ENCODE data around the gene TUT1. TPM values are rescaled to one million over a fixed set of nuclear protein-coding genes. Genes with fewer than 3 reads are reported as not detected.
A peak's percentile ranks its signal among the peaks of the same experiment; 100 is the strongest.

The TUT1 gene
- total and polyA plus RNA-seq, 7 donors = 5.3 to 16.8 (median 6.0) TPM

DNA sequence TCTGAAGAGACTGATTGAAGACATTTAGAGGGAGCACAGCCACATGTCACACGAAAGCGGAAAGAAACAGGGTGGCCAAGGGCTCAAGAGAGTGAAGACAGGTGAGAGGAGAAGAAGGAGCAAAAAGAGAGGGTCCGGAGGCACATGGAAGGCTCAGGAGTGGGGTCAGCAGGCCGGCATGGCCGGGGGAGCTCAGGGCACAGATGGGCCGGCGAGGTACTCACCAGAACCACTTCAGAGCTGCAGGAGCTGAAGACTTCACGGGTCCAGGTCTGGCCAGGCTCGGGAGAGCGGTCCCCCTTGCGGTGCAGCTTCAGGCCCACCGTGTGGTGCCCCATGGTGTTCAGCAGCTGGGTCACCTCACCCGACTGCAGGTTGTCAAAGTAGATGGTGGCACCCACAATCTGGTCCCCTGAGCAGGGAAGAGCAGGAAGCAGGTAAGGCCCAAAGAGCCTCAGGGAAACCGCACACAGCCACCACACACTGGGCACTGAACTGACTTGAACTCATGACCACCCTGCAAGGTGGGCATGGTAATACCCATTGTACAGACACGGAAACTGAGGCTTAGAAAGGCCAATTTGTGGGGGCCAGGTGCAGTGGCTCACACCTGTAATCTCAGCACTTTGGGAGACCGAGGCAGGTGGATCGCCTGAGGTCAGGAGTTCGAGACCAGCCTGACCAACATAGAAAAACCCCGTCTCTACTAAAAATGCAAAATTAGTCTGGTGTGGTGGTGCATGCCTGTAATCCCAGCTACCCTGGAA lies 56.4 kb downstream of the TUT1 start:
- Histone ChIP-seq H3K27ac (peak overlapping the region in 3 of 4 donors; percentile 6 to 100 (median 99)), H3K27me3 (no peaks in the 10 kb centered on the region), H3K4me1 (peaks cover 0 to 79% (median 57%) of the 10 kb centered on the region in 4 donors), H3K36me3 (peaks cover 49 to 65% (median 62%) of the 10 kb centered on the region in 4 donors), H3K4me3 (no peak overlapping the region), H3K9me3 (no peaks in the 10 kb centered on the region)
- no peak for DNase-seq
- WGBS, 2 donors = 93 to 97% methylated on average over 19 of the region's 19 CpGs
- TF ChIP-seq POLR2AphosphoS5 (IDR thresholded peaks at IDR 0.05) (no peak), EP300 (IDR thresholded peaks at IDR 0.05) (no peak), POLR2A (IDR thresholded peaks at IDR 0.05) (no peak)
- TF ChIP-seq, protein P1, sequence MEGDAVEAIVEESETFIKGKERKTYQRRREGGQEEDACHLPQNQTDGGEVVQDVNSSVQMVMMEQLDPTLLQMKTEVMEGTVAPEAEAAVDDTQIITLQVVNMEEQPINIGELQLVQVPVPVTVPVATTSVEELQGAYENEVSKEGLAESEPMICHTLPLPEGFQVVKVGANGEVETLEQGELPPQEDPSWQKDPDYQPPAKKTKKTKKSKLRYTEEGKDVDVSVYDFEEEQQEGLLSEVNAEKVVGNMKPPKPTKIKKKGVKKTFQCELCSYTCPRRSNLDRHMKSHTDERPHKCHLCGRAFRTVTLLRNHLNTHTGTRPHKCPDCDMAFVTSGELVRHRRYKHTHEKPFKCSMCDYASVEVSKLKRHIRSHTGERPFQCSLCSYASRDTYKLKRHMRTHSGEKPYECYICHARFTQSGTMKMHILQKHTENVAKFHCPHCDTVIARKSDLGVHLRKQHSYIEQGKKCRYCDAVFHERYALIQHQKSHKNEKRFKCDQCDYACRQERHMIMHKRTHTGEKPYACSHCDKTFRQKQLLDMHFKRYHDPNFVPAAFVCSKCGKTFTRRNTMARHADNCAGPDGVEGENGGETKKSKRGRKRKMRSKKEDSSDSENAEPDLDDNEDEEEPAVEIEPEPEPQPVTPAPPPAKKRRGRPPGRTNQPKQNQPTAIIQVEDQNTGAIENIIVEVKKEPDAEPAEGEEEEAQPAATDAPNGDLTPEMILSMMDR (IDR thresholded peaks at IDR 0.05) = no peak
- intact Hi-C loops (cut with DNase I) = no loop called here

DNA sequence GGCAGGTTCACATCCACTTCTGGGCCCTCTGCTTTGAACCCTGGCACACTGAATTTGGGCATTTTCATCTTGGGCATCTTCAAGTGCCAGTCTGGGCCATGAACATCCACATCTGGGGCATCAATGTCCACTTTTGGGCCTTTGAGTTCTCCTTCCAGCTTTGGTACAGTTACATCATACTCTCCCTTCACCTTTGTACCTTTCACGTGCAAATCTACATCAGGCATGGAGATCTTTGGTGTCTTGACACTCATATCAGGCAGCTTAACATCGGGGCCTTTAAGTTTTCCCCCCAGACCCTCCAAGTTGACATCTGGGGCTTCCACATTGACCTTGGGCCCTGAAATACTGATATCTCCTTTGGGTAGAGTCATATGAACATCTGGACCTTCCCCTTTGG lies 59.2 kb downstream of the TUT1 start:
- intact Hi-C loops (cut with DNase I) = no loop called here
- H3K27ac ChIP-seq = no peak overlapping the region
- TF ChIP-seq EP300 (IDR thresholded peaks at IDR 0.05) (no peak), POLR2AphosphoS5 (IDR thresholded peaks at IDR 0.05) (no peak), POLR2A (IDR thresholded peaks at IDR 0.05) (no peak)
- TF ChIP-seq, protein P1 (IDR thresholded peaks at IDR 0.05) = no peak
- peaks cover 67 to 93% (median 90%) of the 10 kb centered on the region in 4 donors for H3K36me3 ChIP-seq
- H3K27me3 ChIP-seq = no peaks in the 10 kb centered on the region
- H3K9me3 ChIP-seq = no peaks in the 10 kb centered on the region
- WGBS, 2 donors = 94 to 95% methylated on average over 2 of the region's 2 CpGs
- DNase-seq = no peak
- no peak overlapping the region for H3K4me3 ChIP-seq
- H3K4me1 ChIP-seq = peaks cover 0 to 58% (median 32%) of the 10 kb centered on the region in 4 donors

Small RNA genes within 50 kb of the gene (small RNA-seq; reads per million reads assigned to genes)
- gene AP001458.1 = 0 reads per million in 3 donors
- 0 reads per million in 3 donors for gene EEF1G
- gene MIR6747 = 0 reads per million in 3 donors

Other genes with a start within 250 kb of the TUT1 start
- gene SCGB1A1, start 172.5 kb downstream of the TUT1 start, total RNA-seq = not detected
- gene SCGB1A1, start 172.5 kb downstream of the TUT1 start, polyA plus RNA-seq = 10 to 100 TPM in 1 of 3 donors, not detected in 2; 11.4 TPM
- 1,000 to 10,000 TPM in 2 of 4 donors, 100 to 1,000 TPM in 2; 751 to 1,294 (median 1,065) TPM for gene AHNAK, start 44.7 kb downstream of the TUT1 start, total RNA-seq
- 100 to 1,000 TPM in 1 of 3 donors, 10 to 100 TPM in 2; 82.3 to 141 (median 85.5) TPM for gene AHNAK, start 44.7 kb downstream of the TUT1 start, polyA plus RNA-seq
- gene EEF1G, start 17.6 kb downstream of the TUT1 start, total RNA-seq = 1,000 to 10,000 TPM; 1,344 to 1,788 (median 1,576) TPM
- gene EEF1G, start 17.6 kb downstream of the TUT1 start, polyA plus RNA-seq = 1,000 to 10,000 TPM; 1,418 to 2,108 (median 1,957) TPM
- gene MTA2, start 10.3 kb upstream of the TUT1 start, total RNA-seq = 10 to 100 TPM; 50.1 to 62.2 (median 58.1) TPM
- gene MTA2, start 10.3 kb upstream of the TUT1 start, polyA plus RNA-seq = 10 to 100 TPM; 28.8 to 86.3 (median 36.1) TPM
- 10 to 100 TPM; 19.6 to 39.5 (median 30.2) TPM for gene EML3, start 21.3 kb upstream of the TUT1 start, total RNA-seq
- gene EML3, start 21.3 kb upstream of the TUT1 start, polyA plus RNA-seq = 10 to 100 TPM; 10.6 to 50.7 (median 16.2) TPM
- gene ROM1, start 21.7 kb upstream of the TUT1 start, total RNA-seq = 10 to 100 TPM in 2 of 4 donors, 1 to 10 TPM in 2; 5.3 to 13.8 (median 10.1) TPM
- gene ROM1, start 21.7 kb upstream of the TUT1 start, polyA plus RNA-seq = 10 to 100 TPM in 1 of 3 donors, 1 to 10 TPM in 2; 3.0 to 14.2 (median 3.2) TPM
- gene B3GAT3, start 30.5 kb upstream of the TUT1 start, total RNA-seq = 10 to 100 TPM; 11.1 to 26.3 (median 16.8) TPM
- 10 to 100 TPM in 2 of 3 donors, 1 to 10 TPM in 1; 9.7 to 47.5 (median 11.4) TPM for gene B3GAT3, start 30.5 kb upstream of the TUT1 start, polyA plus RNA-seq
- gene GANAB, start 55.1 kb upstream of the TUT1 start, total RNA-seq = 100 to 1,000 TPM in 1 of 4 donors, 10 to 100 TPM in 3; 67.4 to 111 (median 77.9) TPM
- 100 to 1,000 TPM in 1 of 3 donors, 10 to 100 TPM in 2; 12.6 to 163 (median 37.9) TPM for gene GANAB, start 55.1 kb upstream of the TUT1 start, polyA plus RNA-seq
- 10 to 100 TPM; 11.2 to 13.2 (median 12.1) TPM for gene INTS5, start 61.8 kb upstream of the TUT1 start, total RNA-seq
- 10 to 100 TPM in 1 of 3 donors, 1 to 10 TPM in 2; 7.8 to 14.8 (median 8.8) TPM for gene INTS5, start 61.8 kb upstream of the TUT1 start, polyA plus RNA-seq
- 10 to 100 TPM; 24.6 to 47.4 (median 26.9) TPM for gene C11orf98, start 73.7 kb upstream of the TUT1 start, total RNA-seq
- 100 to 1,000 TPM; 166 to 183 (median 176) TPM for gene C11orf98, start 73.7 kb upstream of the TUT1 start, polyA plus RNA-seq
- 1 to 10 TPM; 2.9 to 6.1 (median 4.0) TPM for gene CSKMT, start 73.8 kb upstream of the TUT1 start, total RNA-seq
- 10 to 100 TPM in 1 of 3 donors, 1 to 10 TPM in 2; 1.2 to 19.4 (median 4.9) TPM for gene CSKMT, start 73.8 kb upstream of the TUT1 start, polyA plus RNA-seq
- 1 to 10 TPM; 4.9 to 9.7 (median 8.2) TPM for gene UQCC3, start 80.2 kb upstream of the TUT1 start, total RNA-seq
- gene UQCC3, start 80.2 kb upstream of the TUT1 start, polyA plus RNA-seq = 10 to 100 TPM; 15.8 to 19.8 (median 18.0) TPM
- 1 to 10 TPM; 2.0 to 4.1 (median 3.7) TPM for gene LBHD1, start 80.7 kb upstream of the TUT1 start, total RNA-seq
- 10 to 100 TPM in 1 of 3 donors, 1 to 10 TPM in 2; 3.0 to 12.9 (median 5.8) TPM for gene LBHD1, start 80.7 kb upstream of the TUT1 start, polyA plus RNA-seq
- 100 to 1,000 TPM; 174 to 298 (median 199) TPM for gene UBXN1, start 87.5 kb upstream of the TUT1 start, total RNA-seq
- 100 to 1,000 TPM; 132 to 188 (median 174) TPM for gene UBXN1, start 87.5 kb upstream of the TUT1 start, polyA plus RNA-seq
- 10 to 100 TPM; 28.5 to 40.4 (median 32.1) TPM for gene LRRN4CL, start 98.0 kb upstream of the TUT1 start, total RNA-seq
- gene LRRN4CL, start 98.0 kb upstream of the TUT1 start, polyA plus RNA-seq = 1 to 10 TPM in 2 of 3 donors, under 1 TPM in 1; 0.23 to 3.1 (median 3.0) TPM
- gene BSCL2, start 115.9 kb upstream of the TUT1 start, total RNA-seq = 10 to 100 TPM; 35.5 to 69.8 (median 50.2) TPM
- 10 to 100 TPM; 18.0 to 72.3 (median 27.0) TPM for gene BSCL2, start 115.9 kb upstream of the TUT1 start, polyA plus RNA-seq
- gene GNG3, start 116.2 kb upstream of the TUT1 start, total RNA-seq = 1 to 10 TPM in 3 of 4 donors, not detected in 1; 1.4 to 5.0 (median 2.8) TPM
- 1 to 10 TPM in 2 of 3 donors, not detected in 1; 1.2 to 2.7 TPM for gene GNG3, start 116.2 kb upstream of the TUT1 start, polyA plus RNA-seq
- gene HNRNPUL2, start 135.9 kb upstream of the TUT1 start, total RNA-seq = 10 to 100 TPM; 22.9 to 30.7 (median 25.3) TPM
- gene HNRNPUL2, start 135.9 kb upstream of the TUT1 start, polyA plus RNA-seq = 10 to 100 TPM; 36.6 to 54.3 (median 37.5) TPM
- gene TTC9C, start 137.0 kb upstream of the TUT1 start, total RNA-seq = 10 to 100 TPM; 21.9 to 39.9 (median 24.2) TPM
- gene TTC9C, start 137.0 kb upstream of the TUT1 start, polyA plus RNA-seq = 10 to 100 TPM; 27.6 to 30.4 (median 27.7) TPM
- gene ZBTB3, start 162.6 kb upstream of the TUT1 start, total RNA-seq = 10 to 100 TPM in 1 of 4 donors, 1 to 10 TPM in 3; 6.6 to 12.1 (median 7.7) TPM
- 1 to 10 TPM; 1.2 to 5.0 (median 1.8) TPM for gene ZBTB3, start 162.6 kb upstream of the TUT1 start, polyA plus RNA-seq
- gene POLR2G, start 170.1 kb upstream of the TUT1 start, total RNA-seq = 10 to 100 TPM; 42.7 to 59.5 (median 53.6) TPM
- gene POLR2G, start 170.1 kb upstream of the TUT1 start, polyA plus RNA-seq = 100 to 1,000 TPM in 1 of 3 donors, 10 to 100 TPM in 2; 73.5 to 111 (median 95.5) TPM
- gene TAF6L, start 179.9 kb upstream of the TUT1 start, total RNA-seq = 10 to 100 TPM; 13.2 to 20.1 (median 16.7) TPM
- 10 to 100 TPM in 1 of 3 donors, 1 to 10 TPM in 2; 3.0 to 20.7 (median 9.0) TPM for gene TAF6L, start 179.9 kb upstream of the TUT1 start, polyA plus RNA-seq
- 10 to 100 TPM; 38.2 to 49.6 (median 43.0) TPM for gene TMEM179B, start 195.9 kb upstream of the TUT1 start, total RNA-seq
- 10 to 100 TPM; 27.0 to 63.9 (median 38.4) TPM for gene TMEM179B, start 195.9 kb upstream of the TUT1 start, polyA plus RNA-seq
- gene TMEM223, start 200.5 kb upstream of the TUT1 start, total RNA-seq = 10 to 100 TPM; 16.0 to 27.1 (median 24.1) TPM
- gene TMEM223, start 200.5 kb upstream of the TUT1 start, polyA plus RNA-seq = 10 to 100 TPM in 2 of 3 donors, 1 to 10 TPM in 1; 9.0 to 30.9 (median 15.5) TPM
- gene NXF1, start 213.9 kb upstream of the TUT1 start, total RNA-seq = 10 to 100 TPM; 33.2 to 68.1 (median 43.0) TPM
- gene NXF1, start 213.9 kb upstream of the TUT1 start, polyA plus RNA-seq = 10 to 100 TPM; 20.3 to 63.3 (median 22.8) TPM
- gene STX5, start 240.5 kb upstream of the TUT1 start, total RNA-seq = 10 to 100 TPM; 27.1 to 37.8 (median 31.2) TPM
- 10 to 100 TPM; 27.8 to 31.2 (median 28.9) TPM for gene STX5, start 240.5 kb upstream of the TUT1 start, polyA plus RNA-seq
- gene TEX54, start 241.3 kb upstream of the TUT1 start, total RNA-seq = 1 to 10 TPM in 1 of 4 donors, not detected in 3; 2.1 TPM
- gene TEX54, start 241.3 kb upstream of the TUT1 start, polyA plus RNA-seq = not detected
- gene WDR74, start 248.1 kb upstream of the TUT1 start, total RNA-seq = 10 to 100 TPM; 22.8 to 39.7 (median 34.7) TPM
- gene WDR74, start 248.1 kb upstream of the TUT1 start, polyA plus RNA-seq = 10 to 100 TPM; 11.6 to 47.6 (median 24.0) TPM